GM23338 (cell line): ENCODE measurements around the gene USP10. TPM values are rescaled to one million over a fixed set of nuclear protein-coding genes. Genes with fewer than 3 reads are reported as not detected.

Source experiments
- ATAC-seq: fragments of 200-7000 bp; cut with Tn5 transposase; 3 replicates; pipeline ENCODE4 v1.9.1; 2020
- DNase-seq: peaks from one replicate; pipeline ENCODE4 v3.0.0-alpha.2; 2015; ENCODE audit warnings: low spot score
- H2AFZ ChIP-seq: fragments of 200-600 bp; sonication (generic); 2 replicates; pipeline ENCODE4 v1.8.0; 2016; ENCODE audit warnings: antibody characterized with exemption, mild to moderate bottlenecking, moderate library complexity
- H3F3A ChIP-seq: fragments of 200-600 bp; sonication (generic); replicated peaks from 2 replicates; pipeline ENCODE4 v1.8.0; 2017; ENCODE audit warnings: antibody characterized with exemption, mixed run types, low read depth
- H3K27ac ChIP-seq: fragments of 200-600 bp; sonication (generic); 2 replicates; pipeline ENCODE4 v1.6.1; 2016; ENCODE audit warnings: low read depth
- H3K27me3 ChIP-seq: fragments of 200-600 bp; sonication (generic); 2 replicates; pipeline ENCODE4 v1.8.0; 2016; ENCODE audit warnings: mild to moderate bottlenecking, mixed run types, moderate library complexity; ENCODE audit not compliant: insufficient read depth
- H3K36me3 ChIP-seq: fragments of 200-600 bp; sonication (generic); 2 replicates; pipeline ENCODE4 v1.8.0; 2016; ENCODE audit warnings: mild to moderate bottlenecking; ENCODE audit not compliant: insufficient read depth
- H3K4me1 ChIP-seq: fragments of 200-600 bp; sonication (generic); 2 replicates; pipeline ENCODE4 v1.8.0; 2016; ENCODE audit warnings: mild to moderate bottlenecking, moderate library complexity; ENCODE audit not compliant: insufficient read depth
- H3K4me2 ChIP-seq: fragments of 200-600 bp; sonication (generic); 2 replicates; pipeline ENCODE4 v1.7.1; 2017; ENCODE audit warnings: mixed run types
- H3K4me3 ChIP-seq: fragments of 200-600 bp; sonication (generic); 2 replicates; pipeline ENCODE4 v1.6.1; 2016; ENCODE audit warnings: mixed run types
- H3K79me2 ChIP-seq: fragments of 200-600 bp; sonication (generic); replicated peaks from 2 replicates; pipeline ENCODE4 v1.8.0; 2017; ENCODE audit warnings: mild to moderate bottlenecking; ENCODE audit not compliant: insufficient read depth
- H3K9me2 ChIP-seq: fragments of 200-600 bp; sonication (generic); 2 replicates; pipeline ENCODE4 v1.8.0; 2017; ENCODE audit not compliant: insufficient read depth
- H4K20me1 ChIP-seq: fragments of 200-600 bp; sonication (generic); replicated peaks from 2 replicates; pipeline ENCODE4 v1.8.0; 2017; ENCODE audit warnings: mild to moderate bottlenecking; ENCODE audit not compliant: insufficient read depth
- H3K27ac Mint-ChIP-seq: 2 replicates; pipeline ENCODE4 v1.8.0; 2020; ENCODE audit warnings: inconsistent platforms, mild to moderate bottlenecking, moderate library complexity, mixed read lengths
- H3K27me3 Mint-ChIP-seq: 3 replicates; pipeline ENCODE4 v1.8.0; 2022; ENCODE audit warnings: low read depth, mild to moderate bottlenecking, moderate library complexity, mixed read lengths, inconsistent platforms; ENCODE audit not compliant: insufficient read depth, poor library complexity
- H3K36me3 Mint-ChIP-seq: 3 replicates; pipeline ENCODE4 v1.8.0; 2021; ENCODE audit warnings: low read depth, mild to moderate bottlenecking, inconsistent platforms, moderate library complexity, mixed read lengths
- H3K4me1 Mint-ChIP-seq: 3 replicates; pipeline ENCODE4 v1.8.0; 2020; ENCODE audit warnings: mild to moderate bottlenecking, inconsistent platforms, mixed read lengths
- H3K4me3 Mint-ChIP-seq: 3 replicates; pipeline ENCODE4 v1.8.0; 2021; ENCODE audit warnings: moderate library complexity, mild to moderate bottlenecking, inconsistent platforms, mixed read lengths
- H3K9me3 Mint-ChIP-seq: 3 replicates; pipeline ENCODE4 v1.8.0; 2020; ENCODE audit warnings: moderate library complexity, mild to moderate bottlenecking, inconsistent platforms, mixed read lengths
- CTCF ChIP-seq, 2 experiments: fragments of 200-600 bp in 1 of 2; sonication (generic) in 1 of 2; conservative IDR thresholded peaks; 2 replicates each; pipeline versions ENCODE4 v1.5.1 to v1.6.1; 2016 to 2017; ENCODE audit warnings: antibody characterized with exemption in 2 of 2, low read depth in 2 of 2, mild to moderate bottlenecking in 2 of 2, moderate library complexity in 1 of 2
- ETS1 ChIP-seq: IDR thresholded peaks from 2 replicates; pipeline ENCODE4 v1.6.1; 2016; ENCODE audit warnings: antibody characterized with exemption
- EZH2 ChIP-seq: fragments of 200-600 bp; sonication (generic); IDR thresholded peaks from one replicate; pipeline ENCODE4 v1.8.0; 2017; ENCODE audit warnings: antibody characterized with exemption, mild to moderate bottlenecking, low read depth; ENCODE audit not compliant: unreplicated experiment
- JUNB ChIP-seq: IDR thresholded peaks from one replicate; pipeline ENCODE4 v1.6.1; 2016; ENCODE audit warnings: antibody characterized with exemption; ENCODE audit not compliant: unreplicated experiment
- POLR2AphosphoS5 ChIP-seq: IDR thresholded peaks from 2 replicates; pipeline ENCODE4 v1.6.1; 2016; ENCODE audit warnings: antibody characterized with exemption, low read depth
- STAT1 ChIP-seq: IDR thresholded peaks from one replicate; pipeline ENCODE4 v1.6.1; 2016; ENCODE audit warnings: antibody characterized with exemption; ENCODE audit not compliant: unreplicated experiment
- ZNF114 ChIP-seq: fragments of 250-450 bp; sonication (Bioruptor Pico); IDR thresholded peaks from 2 replicates; pipeline ENCODE4 v1.5.0; 2020; ENCODE audit warnings: mild to moderate bottlenecking, moderate library complexity
- ZNF331 ChIP-seq: fragments of 250-450 bp; sonication (Bioruptor Pico); IDR thresholded peaks from 2 replicates; pipeline ENCODE4 v1.5.0; 2020; ENCODE audit warnings: low read depth, mild to moderate bottlenecking, moderate library complexity
- ZNF462 ChIP-seq: fragments of 250-450 bp; sonication (Bioruptor Pico); IDR thresholded peaks from 2 replicates; pipeline ENCODE4 v1.5.0; 2020; ENCODE audit warnings: mild to moderate bottlenecking, moderate library complexity
- polyA plus RNA-seq: library from polyadenylated mRNA; unstranded; fragments of >200 nt; fragmentation: Nextera tagmentation; extraction: Ambion mirVana; gene quantifications from 2 replicates; pipeline ENCODE4 v1.2.1, GENCODE V29; 2016
- total RNA-seq: library from RNA; depleted of rRNA; stranded (reverse); fragments of >200 nt; shearing (Covaris generic); gene quantifications from 2 replicates; pipeline ENCODE4 v1.2.3, GENCODE V29; 2014

Gene USP10
- total and polyA plus RNA-seq, 2 experiments from 2014 or later, result 158 to 194 TPM

GRCh38 chr16:84677849-84678248 is 22.0 kb upstream of the USP10 start (continued):
- TF ChIP-seq EZH2 (no peak), CTCF (conservative IDR thresholded peaks at IDR 0.05; ENCODE audit: low read depth in 2 of 2) (no peak)

- H3F3A ChIP-seq, result no peaks in the 10 kb centered on the region; the same call in 1 of the 2 replicates
- Mint-ChIP-seq H3K4me3 (no peak overlapping the region), H3K4me1 (peaks cover 21% of the 10 kb centered on the region), H3K27ac (no peak overlapping the region), H3K36me3 (no peaks in the 10 kb centered on the region), H3K27me3 (peaks cover 4% of the 10 kb centered on the region), H3K9me3 (no peaks in the 10 kb centered on the region)
- no peak overlapping the region for H3K4me2 ChIP-seq
- no peaks in the 10 kb centered on the region for H3K79me2 ChIP-seq
- H3K4me3 ChIP-seq, result no peak overlapping the region
- H3K27me3 ChIP-seq, result no peaks in the 10 kb centered on the region
- DNase-seq, result no peak
- H3K36me3 ChIP-seq, result no peaks in the 10 kb centered on the region
- H3K9me2 ChIP-seq, result peaks cover 4% of the 10 kb centered on the region; the same call in 1 of the 2 replicates
- ATAC-seq, result no peak
- H3K27ac ChIP-seq, result no peak overlapping the region
- peaks cover 14% of the 10 kb centered on the region for H3K4me1 ChIP-seq
- TF ChIP-seq ETS1 (no peak), POLR2AphosphoS5 (no peak), ZNF114 (CRISPR knock-in tag) (no peak), STAT1 (no peak)
- no peaks in the 10 kb centered on the region for H4K20me1 ChIP-seq
- no peak overlapping the region; the same call in 1 of the 2 replicates for H2AFZ ChIP-seq
Measured at GRCh38 chr16:84678541-84678940, 21.3 kb upstream of the USP10 start.

- Histone ChIP-seq H3K4me2 (no peak overlapping the region), H4K20me1 (no peaks in the 10 kb centered on the region), H3K27ac (no peak overlapping the region), H3K79me2 (no peaks in the 10 kb centered on the region), H3K36me3 (no peaks in the 10 kb centered on the region), H2AFZ (no peak overlapping the region), H3F3A (peaks cover 5% of the 10 kb centered on the region; the same call in 1 of the 2 replicates), H3K4me1 (peaks cover 17% of the 10 kb centered on the region), H3K4me3 (no peak overlapping the region), H3K9me2 (peaks cover 4% of the 10 kb centered on the region; the same call in 1 of the 2 replicates), H3K27me3 (no peaks in the 10 kb centered on the region)
- Mint-ChIP-seq H3K36me3 (no peaks in the 10 kb centered on the region), H3K4me1 (peaks cover 37% of the 10 kb centered on the region), H3K9me3 (no peaks in the 10 kb centered on the region), H3K27ac (no peak overlapping the region), H3K27me3 (peaks cover 4% of the 10 kb centered on the region), H3K4me3 (no peak overlapping the region)
- no peak for ATAC-seq
- no peak for DNase-seq
- no peak for TF ChIP-seq JUNB
- TF ChIP-seq STAT1, result no peak
- no peak for TF ChIP-seq ZNF331 (CRISPR knock-in tag)
- no peak for TF ChIP-seq ZNF462
- TF ChIP-seq POLR2AphosphoS5, result no peak
Measured at GRCh38 chr16:84680165-84680842, 19.5 kb upstream of the USP10 start.
